GM10248 (cell line): ENCODE measurements around the gene PRKAR1B.

Experiments used
- CTCF ChIA-PET: fragments of 300-600 bp; sonication (Branson Sonifier 250); formaldehyde crosslinking; extraction: SDS; loops from one replicate; lab custom pipeline; 2021; ENCODE audit warnings: antibody characterized with exemption; lab: Yijun Ruan, JAX
- POLR2A ChIA-PET: fragments of 350-650 bp; sonication (Branson Sonifier 250); formaldehyde crosslinking; extraction: SDS; loops from one replicate; lab custom pipeline; 2020; ENCODE audit warnings: antibody characterized with exemption; lab: Yijun Ruan, JAX
- DNase-seq: peaks from one replicate; pipeline ENCODE4 v3.0.0; 2012; ENCODE audit errors: extremely low spot score
- CTCF ChIP-seq: IDR thresholded peaks from 2 replicates; pipeline ENCODE4 v1.5.1; 2012; ENCODE audit warnings: mild to moderate bottlenecking, low read depth; ENCODE audit errors: extremely low read depth, missing control alignments, control extremely low read depth

The PRKAR1B gene

DNA sequence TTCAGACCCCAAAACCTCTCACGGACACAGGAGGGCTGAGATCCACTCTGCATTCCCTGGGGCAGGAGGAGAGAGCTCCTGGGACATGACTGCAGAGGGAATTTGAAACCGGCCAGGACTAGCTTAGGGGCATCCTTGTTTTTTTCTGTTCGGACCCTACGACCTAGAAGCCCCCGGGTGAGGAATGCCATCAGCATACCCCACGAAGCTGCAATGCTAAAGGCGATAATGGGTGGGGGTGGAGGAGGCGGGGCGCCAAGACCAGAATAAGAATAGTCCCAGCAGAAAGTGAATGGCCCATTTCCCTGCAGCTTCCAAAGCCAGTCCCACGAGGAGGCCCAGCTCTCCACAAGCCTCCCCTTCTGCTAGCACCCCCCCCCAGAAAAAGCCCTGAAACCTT is 211.5 kb downstream of the PRKAR1B start:
- CTCF ChIA-PET, result interaction anchor here (1.0 kb wide), 1 partner anchor 182 kb away, joined by 3 read pairs; no protein-coding TSS in a partner anchor
- no peak for TF ChIP-seq CTCF
- DNase-seq, result no peak
- POLR2A ChIA-PET, result no interaction called here

DNA sequence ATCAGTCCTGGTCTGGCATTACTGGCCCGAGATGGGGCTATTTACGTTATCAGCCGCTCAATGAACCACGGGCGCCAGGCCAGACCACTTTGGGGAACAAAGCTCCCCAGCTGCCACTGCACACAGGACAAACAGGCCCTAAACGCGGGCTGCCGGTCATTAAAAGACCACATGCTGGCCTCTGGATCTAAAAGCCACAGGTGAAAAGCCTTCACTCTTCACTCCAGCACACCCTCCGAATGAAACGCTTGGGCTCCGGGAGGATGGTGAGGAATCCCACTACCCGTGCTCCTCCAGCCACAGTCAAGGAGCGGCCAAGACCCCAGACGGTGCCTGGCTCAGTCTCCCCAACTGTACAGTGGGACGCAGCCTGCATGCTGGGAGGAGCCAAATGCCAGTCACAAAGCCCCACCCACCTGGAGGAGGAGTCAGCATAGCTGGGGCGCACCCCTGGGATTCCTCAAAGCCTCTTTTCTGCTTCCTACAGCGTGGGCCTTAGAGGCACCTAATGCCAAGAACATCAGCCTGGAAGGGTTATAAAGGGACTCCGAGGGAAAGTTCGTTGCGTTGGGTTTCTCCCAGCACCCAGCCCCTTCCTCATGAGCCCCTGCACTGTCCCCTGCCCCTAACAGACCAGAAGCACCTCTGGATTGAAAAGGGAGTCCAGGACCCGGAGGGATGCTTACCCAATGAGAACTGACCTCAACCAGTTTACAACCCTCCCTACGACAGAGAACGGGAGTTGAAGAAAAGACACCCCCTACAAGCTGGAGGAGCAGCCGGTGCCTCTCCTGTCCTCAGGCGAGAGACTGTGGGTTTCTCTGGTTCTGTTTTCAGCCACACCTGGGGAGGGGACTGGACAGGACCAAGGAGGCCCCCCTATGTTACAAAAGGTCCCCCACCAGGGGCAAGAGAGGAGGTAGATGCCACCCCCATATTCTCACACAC is 212.2 kb downstream of the PRKAR1B start:
- no peak for TF ChIP-seq CTCF
- no peak for DNase-seq
- ChIA-PET POLR2A (no interaction called here), CTCF (interaction anchor here (0.7 to 1.0 kb wide), 2 partner anchors 63 to 182 kb away, joined by 3 read pairs; no protein-coding TSS in a partner anchor)

- DNase-seq, result no peak
- ChIA-PET POLR2A (no interaction called here), CTCF (interaction anchor here (0.7 kb wide), 1 partner anchor 63 kb away, joined by 3 read pairs; no protein-coding TSS in a partner anchor)
- no peak for TF ChIP-seq CTCF
Observed at GRCh38 chr7:514242-514641, 212.8 kb downstream of the PRKAR1B start.

GRCh38 chr7:513521-514166 is 213.4 kb downstream of the PRKAR1B start:
- no peak for DNase-seq
- CTCF ChIA-PET, result no interaction called here
- POLR2A ChIA-PET, result no interaction called here
- no peak for TF ChIP-seq CTCF

GRCh38 chr7:512541-513311 is 214.4 kb downstream of the PRKAR1B start:
- ChIA-PET CTCF (no interaction called here), POLR2A (no interaction called here)
- DNase-seq, result no peak
- no peak for TF ChIP-seq CTCF

DNA sequence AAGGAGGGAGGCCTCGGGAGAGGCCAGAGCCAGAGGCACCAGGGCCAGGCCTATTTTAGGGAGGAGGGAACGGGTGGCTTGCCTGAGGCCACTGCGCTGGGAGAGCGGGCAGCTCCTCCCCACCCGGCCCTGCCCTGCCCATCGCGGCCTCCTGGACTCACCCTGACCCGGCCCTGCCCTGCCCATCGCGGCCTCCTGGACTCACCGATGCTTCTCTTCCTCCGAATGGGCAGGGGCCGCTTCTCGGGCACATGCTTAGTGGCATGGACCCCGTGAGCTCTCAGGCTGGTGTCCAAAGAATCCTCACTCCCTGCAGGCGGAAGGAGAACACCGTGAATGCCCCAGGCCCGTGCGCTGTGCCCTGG is 215.0 kb downstream of the PRKAR1B start:
- no peak for DNase-seq
- POLR2A ChIA-PET, result no interaction called here
- TF ChIP-seq CTCF, result no peak
- CTCF ChIA-PET, result no interaction called here
